Measurements from ENCODE around the gene UBB.
A peak's percentile ranks its signal among the peaks of the same experiment; 100 is the strongest.
"Not testable (repeated sequence)": the region's sequence is repeated elsewhere in the genome, so short reads cannot be mapped to it uniquely, and the experiment has no call there.

UBB gene

GRCh38 chr17:16374146-16374938, 6.5 kb upstream of the UBB start:
- peak; percentile 80 for DNase-seq (ENCODE audit: low spot score)

GRCh38 chr17:16377941-16378341, 3.0 kb upstream of the UBB start:
- DNase-seq (ENCODE audit: low spot score) = peak; percentile 62

GRCh38 chr17:16378636-16379282, 2.1 kb upstream of the UBB start:
- DNase-seq (ENCODE audit: low spot score) = no peak

GRCh38 chr17:16379654-16380053, 1.2 kb upstream of the UBB start:
- no peak for DNase-seq (ENCODE audit: low spot score)

GRCh38 chr17:16381496-16381820, 567 bp downstream of the UBB start:
- DNase-seq (ENCODE audit: low spot score) = no peak

GRCh38 chr17:16383216-16383615, 2.3 kb downstream of the UBB start:
- DNase-seq (ENCODE audit: low spot score) = no peak

- DNase-seq (ENCODE audit: low spot score) = no peak
Observed at GRCh38 chr17:16383772-16384287, 2.9 kb downstream of the UBB start.

DNA sequence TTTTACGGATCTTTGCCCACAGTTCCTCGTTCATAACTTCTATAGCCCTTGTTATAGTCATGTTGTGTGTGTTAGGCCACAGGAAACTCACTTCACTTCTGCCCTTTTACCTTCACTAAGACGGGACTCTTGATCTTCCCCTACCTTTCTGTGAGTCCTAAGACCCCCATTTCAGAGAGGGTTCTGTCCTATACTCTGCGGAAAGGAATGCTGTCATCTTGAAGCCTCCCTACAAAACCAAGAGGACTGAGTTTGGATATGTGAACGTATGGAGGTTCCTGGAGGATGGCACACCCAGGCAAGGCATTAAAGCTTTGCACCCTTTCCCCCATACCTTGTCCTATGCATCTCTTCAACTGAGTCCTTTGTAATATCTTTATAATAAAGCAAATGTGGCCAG, 3.7 kb downstream of the UBB start:
- no peak for DNase-seq (ENCODE audit: low spot score)

- not testable (repeated sequence) for DNase-seq (ENCODE audit: low spot score)
Observed at GRCh38 chr17:16386126-16386507, 5.2 kb downstream of the UBB start.

DNA sequence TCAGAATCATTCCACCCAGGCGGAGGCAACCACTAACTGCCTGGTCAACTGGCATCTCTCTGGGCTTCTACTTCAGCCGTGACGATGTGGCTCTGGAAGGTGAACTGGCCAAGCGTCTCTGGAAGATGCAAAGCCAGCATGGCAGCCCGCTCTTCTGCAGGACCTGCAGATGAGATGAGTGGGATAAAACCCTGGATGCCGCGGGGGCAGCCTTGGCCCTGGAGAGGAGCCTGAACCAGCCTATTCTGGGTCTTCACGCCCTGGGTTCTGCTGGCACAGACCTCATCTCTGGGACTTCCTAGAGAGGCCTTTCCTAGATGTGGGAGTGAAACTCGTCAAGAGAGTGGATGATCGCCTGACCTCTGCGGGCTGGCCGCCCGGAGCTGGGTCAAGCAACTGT, 10.6 kb downstream of the UBB start:
- DNase-seq (ENCODE audit: low spot score) = no peak

DNA sequence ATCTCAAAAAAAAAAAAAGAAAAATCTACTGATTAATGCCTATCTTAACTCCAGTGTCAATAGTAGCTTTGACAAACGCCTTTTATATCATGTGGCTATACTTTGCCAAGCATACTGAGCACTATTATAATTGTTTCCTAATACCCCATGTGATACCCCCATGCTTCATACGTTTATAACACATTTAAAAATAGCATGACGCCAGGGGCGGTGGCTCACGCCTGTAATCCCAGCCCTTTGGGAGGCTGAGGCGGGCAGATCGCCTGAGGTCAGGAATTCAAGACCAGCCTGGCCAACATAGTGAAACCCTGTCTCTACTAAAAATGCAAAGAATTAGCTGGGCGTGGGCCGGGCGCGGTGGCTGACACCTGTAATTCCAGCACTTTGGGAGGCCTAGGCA, 11.6 kb downstream of the UBB start:
- not testable (repeated sequence) for DNase-seq (ENCODE audit: low spot score)

DNA sequence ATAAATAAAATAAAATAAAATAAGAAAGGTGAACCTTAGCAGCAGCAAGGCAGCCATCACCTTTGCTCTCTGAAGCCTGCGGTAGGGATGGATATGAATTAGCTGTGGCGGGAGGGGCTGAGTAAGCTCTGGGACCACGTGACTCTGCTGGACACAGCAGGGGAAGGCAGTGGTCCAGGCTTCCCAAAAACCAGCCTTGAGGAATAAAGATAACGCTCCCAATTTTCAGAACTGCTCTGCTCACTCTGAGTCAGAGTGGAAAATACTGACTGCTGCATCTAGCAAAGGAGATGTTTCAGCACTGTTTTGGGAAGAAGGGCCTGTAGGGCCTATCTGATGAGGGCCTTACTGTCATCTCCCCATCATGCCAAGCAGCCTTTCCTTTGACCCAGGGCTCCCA, 15.0 kb downstream of the UBB start:
- DNase-seq (ENCODE audit: low spot score) = peak; percentile 29

DNA sequence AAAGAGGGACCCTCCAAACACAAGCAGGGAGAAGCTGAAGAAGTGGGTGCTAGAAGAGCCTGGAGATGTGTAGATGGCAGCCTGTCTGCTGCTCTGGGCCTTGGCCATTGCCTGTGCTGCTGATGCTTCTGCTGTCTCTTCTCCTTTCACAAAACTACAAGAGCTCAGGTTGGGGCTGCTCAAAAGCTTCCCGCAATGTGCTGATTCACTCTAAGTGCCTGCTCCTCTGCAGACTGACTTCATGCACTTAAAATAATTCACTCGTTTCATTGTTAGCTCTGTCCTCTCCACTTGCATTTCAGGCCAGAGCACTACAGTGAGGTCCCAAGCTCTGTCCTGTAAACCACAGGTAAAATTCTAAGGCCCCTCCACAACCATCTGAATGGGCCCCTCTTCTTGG, 15.8 kb downstream of the UBB start:
- not testable (repeated sequence) for DNase-seq (ENCODE audit: low spot score)

DNA sequence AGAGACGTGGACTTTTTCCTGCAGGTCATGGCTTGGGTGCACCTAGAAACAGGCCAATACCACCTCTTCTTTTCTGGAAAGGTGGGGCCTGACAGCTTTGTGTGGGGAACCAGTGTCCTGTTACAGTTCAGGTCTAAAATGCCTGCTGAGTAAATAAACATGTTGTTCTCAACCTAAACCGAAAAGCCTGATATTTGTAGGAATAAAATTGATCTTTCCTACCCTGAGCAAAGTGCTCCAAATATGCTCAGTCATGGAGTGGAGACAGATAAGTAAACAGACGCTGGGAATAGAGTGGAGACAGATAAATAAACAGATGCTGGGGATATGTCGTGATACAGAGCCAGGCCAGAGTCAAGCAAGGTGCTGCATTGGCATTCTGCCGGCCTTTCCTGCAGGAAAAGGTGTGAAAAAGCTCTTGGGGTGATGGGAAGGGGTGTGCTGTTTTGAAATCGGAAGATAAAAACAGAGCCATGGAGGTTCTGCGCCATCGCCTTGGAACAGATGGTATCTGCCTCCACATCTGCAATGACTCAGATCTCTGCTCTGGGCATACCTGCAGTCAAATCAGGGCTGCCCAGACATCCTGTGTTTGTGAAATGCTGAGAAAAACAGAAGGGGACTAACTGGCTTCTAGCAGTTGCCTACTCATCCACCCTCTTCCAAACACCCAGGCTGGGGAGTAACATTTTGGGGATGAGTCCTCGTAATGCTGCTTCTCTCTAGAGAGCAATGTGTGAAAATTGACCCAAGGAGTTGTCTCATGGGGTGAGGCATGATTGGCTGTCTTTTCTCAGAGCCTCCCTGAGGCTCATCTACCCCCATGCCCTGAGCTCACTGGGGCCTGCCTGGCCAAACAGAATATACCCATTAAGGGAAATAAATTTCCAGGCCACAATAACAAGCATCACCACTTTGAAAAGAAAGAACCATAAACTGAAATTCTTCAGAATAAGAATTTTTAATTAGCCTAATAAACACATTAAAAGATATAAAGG, 17.7 kb downstream of the UBB start:
- DNase-seq (ENCODE audit: low spot score) = no peak

DNA sequence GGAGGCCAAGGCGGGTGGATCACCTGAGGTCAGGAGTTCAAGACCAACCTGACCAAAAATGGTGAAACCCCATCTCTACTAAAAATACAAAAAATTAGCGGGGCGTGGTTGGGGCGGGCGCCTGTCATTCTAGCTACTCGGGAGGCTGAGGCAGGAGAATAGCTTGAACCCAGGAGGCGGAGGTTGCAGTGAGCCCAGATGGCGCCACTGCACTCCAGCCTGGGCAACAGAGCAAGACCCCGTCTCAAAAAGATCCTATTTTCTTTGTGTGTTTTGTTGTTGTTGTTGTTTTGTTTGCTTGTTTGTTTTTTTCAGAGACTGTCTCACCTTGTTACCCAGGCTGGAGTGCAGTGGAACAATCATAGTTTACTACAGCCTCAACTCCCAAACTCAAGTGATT, 23.0 kb downstream of the UBB start:
- DNase-seq (ENCODE audit: low spot score) = not testable (repeated sequence)

DNA sequence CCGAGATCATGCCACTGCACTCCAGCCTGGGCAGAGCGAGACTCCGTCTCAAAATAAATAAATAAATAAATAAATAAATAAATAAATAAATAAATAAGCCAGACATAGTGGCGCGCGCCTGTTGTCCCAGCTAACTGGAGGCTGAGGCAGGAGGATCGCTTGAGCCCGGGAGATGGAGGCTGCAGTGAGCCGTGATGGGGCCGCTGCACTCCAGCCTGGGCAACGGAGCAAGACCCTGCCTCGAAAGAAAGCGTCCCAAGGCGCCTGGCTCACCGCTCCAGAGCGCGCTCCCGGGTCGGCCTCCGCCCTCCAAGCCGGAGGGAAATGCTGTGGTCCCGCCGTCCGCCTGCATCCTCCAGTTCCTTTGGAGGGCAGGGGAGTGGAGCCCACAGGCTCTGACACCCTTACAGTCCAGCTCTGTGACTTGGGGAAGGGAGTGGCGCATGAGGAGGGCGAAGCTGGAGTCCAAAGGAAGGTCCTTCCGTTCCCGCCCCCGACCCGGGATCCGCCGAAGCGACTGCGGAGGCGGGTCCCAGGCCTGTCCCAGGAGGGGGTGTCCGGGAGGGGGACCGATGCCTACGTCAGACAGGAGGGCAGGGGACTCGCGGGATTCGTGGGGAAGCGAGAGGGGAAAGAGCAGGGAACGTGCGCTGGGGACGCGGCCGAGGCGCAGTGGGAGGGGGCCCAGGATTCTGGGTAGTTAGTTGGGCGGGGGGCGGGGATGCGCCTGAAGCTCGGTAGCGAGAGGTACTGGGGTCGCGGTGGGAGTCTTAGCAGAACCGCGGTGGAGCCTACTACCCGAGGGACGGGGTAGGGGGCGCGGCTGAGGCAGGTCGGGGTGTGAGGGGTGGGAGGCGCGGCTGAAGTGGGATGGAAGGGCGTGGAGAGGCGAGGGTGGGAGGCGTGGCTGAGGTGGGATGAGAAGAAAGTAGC, 26.1 kb downstream of the UBB start:
- DNase-seq (ENCODE audit: low spot score) = peak; percentile 53

DNA sequence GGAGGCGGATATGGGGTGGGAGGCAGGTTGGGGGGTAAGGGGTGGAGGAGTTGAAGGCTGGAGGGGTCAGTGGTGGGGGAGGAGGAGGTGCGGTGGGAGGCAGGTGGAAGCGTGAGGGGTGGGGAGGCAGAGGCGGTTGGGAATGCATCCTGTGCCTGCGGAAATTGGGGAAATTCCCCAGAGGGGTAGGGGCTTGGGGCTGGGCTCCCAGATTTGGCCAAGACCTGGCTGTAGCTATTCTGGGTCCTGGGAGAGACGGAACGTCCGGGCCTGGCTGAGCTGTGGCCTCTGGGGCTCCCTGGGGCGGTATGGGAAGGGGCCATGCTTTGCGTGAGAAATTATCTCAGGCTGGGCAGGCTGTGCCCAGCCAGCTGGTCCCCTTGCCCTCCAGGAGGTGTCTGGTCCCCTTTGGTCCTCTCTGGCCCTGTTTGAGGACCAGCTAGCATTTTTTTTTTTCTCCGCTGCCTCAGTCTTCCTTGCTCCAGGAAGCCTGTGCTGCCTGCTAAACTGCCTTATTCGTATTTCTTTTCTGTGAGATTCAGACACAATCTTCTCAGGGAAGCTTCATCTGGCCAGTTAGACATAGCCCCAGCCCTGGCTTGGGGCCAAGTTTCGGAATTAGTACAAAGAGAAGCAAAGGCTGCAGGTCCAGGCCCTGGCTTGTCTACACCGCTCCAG, 27.2 kb downstream of the UBB start:
- DNase-seq (ENCODE audit: low spot score) = peak; percentile 29

DNA sequence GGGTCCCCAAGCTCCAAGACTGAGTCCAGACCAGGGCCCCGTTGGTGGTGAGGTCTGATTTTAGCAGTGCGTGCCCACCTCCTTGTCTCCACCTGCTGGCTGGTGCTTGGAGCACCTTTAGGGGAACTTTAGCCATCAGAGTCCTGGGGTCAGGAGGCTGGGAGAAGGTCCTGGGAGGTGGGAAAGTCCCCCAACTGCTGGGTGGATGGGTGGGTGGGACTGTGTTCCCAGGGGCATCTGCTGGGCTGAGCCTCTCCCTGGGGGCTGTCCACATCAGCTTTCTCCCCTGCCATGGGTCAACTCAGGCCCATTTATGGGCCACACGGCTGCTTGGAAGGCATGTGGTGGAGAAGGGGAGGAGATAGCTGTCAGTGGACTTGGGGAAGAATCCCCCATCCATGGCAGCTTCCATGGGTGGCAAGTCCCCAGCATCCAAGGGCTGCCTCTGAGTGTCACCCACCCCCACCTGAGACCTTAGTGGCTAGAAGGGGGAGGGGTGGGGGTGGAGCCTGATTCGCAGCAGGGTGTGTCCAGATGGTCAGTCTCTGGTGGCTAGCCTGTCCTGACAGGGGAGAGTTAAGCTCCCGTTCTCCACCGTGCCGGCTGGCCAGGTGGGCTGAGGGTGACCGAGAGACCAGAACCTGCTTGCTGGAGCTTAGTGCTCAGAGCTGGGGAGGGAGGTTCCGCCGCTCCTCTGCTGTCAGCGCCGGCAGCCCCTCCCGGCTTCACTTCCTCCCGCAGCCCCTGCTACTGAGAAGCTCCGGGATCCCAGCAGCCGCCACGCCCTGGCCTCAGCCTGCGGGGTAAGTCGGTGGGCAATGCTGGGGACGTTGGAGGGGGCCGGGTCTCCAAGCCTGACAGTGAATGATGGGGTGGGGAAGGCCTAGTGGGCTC, 34.4 kb downstream of the UBB start, which contains the start of gene TRPV2:
TSS of gene TRPV2 (plus strand) at position 541 of the 894 bp plus-strand sequence. CDS start 2,098 bp downstream, outside the sequence.
- peak; percentile 55 for DNase-seq (ENCODE audit: low spot score)

GRCh38 chr17:16417399-16417798, 36.5 kb downstream of the UBB start:
- no peak for DNase-seq (ENCODE audit: low spot score)
